Activated CD4-positive, alpha-beta T cell treated with anti-CD3 and anti-CD28 coated beads for 4 hours (primary cell): Measurements from ENCODE around the gene GABARAP.

Experiments used
- DNase-seq, 2 donors: peaks; one replicate each; pipeline ENCODE4 v3.0.0-alpha.2; 2020

Gene GABARAP

DNA sequence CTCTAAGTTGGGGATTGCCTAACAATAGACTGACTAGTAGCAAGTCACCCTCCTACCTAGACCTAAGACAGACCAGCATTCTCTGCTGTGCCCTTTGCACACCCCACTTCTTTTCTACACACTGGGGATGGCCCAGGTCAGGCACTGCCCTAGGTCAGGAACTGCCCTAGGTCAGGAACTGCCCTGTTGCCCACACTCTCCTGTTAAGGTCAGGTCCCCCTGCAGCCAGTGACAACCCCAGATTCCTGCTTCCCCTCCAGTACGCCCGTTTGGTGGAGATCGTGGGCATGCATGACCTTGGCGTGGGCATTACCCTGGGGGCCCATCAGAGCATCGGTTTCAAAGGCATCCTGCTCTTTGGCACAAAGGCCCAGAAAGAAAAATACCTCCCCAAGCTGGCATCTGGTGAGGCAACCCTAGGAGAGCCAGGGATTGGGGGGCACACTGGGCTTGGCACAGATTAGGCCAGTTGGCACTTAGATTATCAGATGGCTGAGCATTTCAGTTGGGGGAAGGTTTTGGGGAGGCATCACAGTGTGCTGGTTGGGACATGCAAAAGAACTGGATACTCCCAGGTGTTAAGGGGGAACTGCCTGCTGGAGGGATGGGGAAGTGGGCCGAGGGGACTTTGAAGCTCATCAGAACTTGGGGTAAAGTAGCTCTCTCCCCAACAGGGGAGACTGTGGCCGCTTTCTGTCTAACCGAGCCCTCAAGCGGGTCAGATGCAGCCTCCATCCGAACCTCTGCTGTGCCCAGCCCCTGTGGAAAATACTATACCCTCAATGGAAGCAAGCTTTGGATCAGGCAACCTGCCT lies 20.8 kb downstream of the GABARAP start:
- no peak for DNase-seq

DNA sequence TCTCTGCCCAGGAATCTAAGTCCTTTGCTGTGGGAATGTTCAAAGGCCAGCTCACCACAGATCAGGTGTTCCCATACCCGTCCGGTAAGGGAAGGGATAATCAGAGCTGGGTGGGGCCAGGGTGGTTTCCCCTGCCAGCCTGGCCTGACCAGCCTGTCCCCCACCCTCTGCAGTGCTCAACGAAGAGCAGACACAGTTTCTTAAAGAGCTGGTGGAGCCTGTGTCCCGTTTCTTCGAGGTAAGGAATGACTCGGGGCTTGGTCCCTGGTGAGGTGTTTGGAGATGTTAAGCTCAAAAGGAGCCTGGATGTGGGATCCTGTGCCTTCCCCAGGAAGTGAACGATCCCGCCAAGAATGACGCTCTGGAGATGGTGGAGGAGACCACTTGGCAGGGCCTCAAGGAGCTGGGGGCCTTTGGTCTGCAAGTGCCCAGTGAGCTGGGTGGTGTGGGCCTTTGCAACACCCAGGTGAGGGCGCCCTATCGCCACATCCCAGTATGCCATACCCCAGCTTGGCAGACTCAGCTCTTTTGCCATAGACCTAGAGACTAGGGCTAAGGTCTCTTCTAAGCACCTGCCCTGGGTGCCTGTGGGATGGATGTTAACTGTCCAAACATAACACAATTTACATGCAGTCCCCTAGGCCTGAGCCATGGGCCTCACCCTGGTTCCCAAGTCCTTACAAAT lies 21.5 kb downstream of the GABARAP start:
- peak; percentile 60 to 67 for DNase-seq

DNA sequence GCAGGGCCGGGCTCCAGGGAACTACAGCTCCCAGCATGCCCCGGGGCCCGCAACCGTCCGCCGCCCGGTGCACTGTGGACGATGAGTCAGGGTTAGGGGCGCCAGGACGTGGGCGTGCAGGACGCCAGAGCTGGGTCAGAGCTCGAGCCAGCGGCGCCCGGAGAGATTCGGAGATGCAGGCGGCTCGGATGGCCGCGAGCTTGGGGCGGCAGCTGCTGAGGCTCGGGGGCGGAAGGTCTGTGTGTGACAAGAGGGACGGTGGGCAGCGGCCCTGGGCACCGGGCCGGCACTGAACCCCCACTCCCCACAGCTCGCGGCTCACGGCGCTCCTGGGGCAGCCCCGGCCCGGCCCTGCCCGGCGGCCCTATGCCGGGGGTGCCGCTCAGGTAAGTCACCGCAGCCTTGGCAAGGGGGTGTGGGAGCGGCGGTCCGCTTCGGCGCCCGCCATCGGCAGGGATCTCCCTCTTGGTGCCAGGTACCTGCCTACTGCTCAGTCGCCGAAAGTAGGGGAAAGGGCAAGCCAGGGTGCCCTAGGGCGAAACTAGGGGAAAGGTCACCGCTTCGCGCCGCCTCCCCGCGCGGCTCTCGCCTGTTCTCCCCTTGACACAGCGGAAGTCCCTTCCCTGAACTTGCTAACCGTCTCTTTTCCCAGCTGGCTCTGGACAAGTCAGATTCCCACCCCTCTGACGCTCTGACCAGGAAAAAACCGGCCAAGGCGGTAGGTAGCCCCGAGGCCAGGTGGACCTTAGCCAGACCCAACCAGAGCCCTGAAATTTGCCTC lies 22.2 kb downstream of the GABARAP start, which contains the start of the genes ACADVL and DLG4:
ACADVL (plus strand) TSS at position 127 of the 781 bp plus-strand sequence; CDS start at position 174, 47 bp downstream.
DLG4 (minus strand) TSS at position 25 of the 781 bp plus-strand sequence.
- DNase-seq = peak; percentile 72 to 78

DNA sequence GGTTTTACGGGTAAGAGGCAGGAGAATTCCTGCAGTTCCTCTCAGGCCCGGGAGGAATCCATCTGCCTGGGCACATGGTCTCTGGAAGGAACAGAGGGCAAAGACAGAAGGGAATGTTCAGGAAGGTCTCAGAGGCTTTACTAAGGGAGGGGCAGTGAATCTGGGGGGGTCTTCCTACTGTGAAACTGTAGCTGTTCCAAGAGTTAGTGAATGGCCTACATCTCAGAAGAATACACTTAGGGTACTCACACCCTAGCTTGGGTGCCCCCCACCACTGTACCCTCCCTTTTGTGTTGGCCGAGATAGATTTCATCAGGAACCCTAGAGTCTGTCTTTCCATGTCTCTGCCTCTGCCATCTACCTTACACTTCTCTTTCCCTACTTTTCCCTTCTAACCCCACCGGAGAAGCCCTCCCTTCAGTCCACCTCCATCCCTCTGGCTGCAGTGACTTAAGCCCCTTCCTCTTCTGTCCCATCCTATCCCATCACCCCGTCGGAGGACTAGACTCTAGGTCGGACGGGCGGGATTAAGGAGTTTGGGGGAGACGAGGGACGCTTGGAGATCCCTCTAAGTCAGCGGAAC lies 22.9 kb downstream of the GABARAP start:
- DNase-seq = no peak

DNA sequence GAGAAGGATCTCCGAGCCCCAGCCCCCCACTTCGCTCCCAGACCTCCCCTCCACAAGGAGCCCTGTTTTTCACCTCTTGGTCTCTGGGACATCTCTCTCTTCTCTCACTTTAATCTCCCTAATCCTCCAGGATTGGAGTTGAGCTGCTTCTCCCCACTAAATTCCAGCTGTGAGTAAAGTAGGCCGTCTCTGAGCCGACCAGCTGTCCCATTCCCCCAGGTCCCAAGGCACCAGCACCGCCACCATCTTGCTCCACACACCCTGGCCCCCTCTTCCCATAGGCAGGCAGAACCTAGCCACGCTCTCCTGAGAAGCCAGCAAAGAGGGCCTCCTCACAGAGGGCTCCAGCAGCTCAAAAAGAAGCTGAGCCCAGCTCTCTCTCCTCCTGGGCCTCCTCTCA lies 23.5 kb downstream of the GABARAP start:
- no peak for DNase-seq

DNA sequence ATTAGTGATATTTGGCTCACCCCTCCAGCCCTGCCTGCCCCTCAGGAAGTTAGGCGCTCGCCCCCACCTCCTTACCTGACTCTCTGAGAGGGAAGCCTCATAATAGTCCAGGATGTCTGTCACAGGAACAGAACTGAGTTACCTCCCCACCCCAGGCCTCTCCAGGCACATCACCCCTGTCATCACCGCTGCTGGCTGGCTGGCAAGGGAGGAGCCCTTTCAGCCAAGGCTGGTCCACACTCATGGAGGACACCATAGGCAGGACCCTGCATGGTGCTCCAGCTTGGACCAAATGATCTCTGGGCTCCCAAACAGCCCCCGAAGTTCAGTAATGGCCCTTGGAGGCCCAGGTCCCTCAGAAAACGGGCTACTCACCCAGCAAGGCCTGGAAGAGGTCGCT lies 24.1 kb downstream of the GABARAP start:
- no peak for DNase-seq

DNA sequence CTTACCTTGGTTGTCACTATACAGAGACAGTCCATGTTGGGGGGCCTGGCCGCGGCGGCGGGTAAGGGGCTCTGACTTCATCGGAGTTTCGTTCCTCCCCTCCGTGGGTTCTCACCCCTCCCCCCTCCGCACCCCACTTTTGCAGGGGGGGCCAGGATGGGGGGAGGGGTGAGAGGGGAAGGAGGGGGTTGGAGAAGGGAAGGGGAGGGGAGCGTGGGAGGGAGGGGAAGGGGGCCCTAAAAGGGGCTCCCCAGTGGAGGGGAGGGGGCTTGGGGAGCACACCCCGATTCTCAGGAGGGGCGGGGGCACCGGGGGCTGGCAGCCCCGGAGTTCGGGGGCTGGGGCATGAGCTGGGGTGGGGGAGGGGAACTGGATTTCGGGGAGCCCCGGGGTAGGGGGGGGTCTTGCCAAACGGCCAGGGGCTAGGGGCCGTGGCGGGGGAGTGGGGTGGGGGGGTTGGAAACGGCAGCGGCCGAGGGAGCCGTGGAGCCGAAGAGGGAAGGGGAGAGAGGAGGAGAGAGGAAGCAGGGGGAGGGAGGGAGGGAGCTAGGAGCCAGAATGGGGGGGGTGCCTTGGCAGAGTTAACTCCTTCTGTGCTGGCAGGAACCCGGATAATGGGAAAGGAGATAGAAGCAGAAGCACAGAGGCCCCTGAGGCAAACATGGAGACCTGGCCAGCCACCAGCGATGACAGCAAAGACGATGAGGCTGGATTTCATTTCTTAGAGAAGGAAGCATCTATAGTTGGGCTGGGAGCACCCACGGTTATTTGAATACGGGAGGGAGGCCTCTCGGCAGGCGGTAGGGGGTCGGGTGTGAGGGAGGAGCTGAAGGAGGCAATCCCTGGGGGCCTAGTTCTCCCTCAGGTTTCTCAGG lies 24.9 kb downstream of the GABARAP start:
- DNase-seq = no peak

DNA sequence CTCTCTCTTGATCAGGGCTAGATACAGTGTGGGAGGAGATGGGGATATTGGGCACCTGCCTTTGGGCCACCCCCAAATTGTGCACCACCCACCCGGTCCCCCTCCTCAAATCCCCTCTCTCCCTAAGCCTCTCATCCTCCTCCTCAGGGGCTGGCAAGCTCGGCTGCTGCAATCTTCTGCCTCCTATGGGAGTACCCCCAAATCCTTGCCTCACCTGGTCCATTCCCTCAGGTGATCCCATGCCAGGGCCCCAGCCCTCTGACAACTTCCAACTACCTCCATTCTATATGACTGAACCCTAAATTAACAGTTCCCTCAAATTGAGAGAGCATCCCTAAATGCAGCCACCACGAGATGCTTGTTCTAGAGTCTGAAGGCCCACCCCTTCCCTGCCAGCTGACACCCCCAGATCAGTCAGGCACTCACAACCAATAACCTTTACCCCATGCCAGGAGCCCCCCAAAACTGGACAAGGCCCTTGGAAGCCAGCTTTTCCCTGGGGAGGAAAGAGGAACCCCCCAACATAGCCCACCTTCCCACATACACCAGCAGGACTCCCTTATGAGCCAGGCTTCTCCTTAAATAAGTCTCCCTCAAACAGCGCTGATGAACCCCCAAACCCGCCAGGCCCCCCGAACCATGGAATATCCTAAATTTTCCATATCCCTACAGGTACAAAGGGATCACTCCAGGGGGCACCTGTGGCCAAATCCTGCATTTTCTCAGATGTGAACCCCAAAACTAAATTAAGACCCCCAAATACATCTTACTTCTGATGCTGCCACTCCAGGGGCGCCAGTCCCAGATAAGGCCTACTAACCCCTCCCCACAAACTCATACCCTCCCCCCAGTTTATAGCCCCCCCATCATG lies 25.8 kb downstream of the GABARAP start:
- no peak for DNase-seq

DNA sequence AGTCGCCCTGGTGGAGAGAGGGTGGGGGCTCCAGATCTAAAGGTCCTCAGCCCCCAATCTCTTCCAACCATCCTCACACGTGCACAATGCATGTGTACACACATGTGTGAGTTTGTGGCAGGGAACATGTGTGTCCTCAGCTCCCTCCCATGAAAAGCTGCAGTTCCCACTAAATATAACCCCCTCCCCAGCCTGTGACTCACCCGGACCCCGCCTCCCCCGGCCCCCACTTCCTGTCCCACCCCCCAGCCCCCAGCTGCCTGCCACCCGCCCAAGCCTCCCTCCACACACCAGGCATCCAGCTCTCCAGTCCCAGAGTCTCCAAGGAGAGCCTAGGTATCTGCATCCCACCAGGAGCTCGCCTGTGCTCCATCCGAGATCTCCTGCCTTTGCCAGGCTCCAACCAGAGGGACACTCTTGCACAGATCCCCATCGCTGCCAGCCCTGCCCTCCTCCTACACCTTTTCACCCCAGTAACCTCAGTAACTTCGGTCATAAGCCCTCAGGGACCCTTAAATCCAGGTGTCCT lies 26.5 kb downstream of the GABARAP start:
- DNase-seq = no peak

DNA sequence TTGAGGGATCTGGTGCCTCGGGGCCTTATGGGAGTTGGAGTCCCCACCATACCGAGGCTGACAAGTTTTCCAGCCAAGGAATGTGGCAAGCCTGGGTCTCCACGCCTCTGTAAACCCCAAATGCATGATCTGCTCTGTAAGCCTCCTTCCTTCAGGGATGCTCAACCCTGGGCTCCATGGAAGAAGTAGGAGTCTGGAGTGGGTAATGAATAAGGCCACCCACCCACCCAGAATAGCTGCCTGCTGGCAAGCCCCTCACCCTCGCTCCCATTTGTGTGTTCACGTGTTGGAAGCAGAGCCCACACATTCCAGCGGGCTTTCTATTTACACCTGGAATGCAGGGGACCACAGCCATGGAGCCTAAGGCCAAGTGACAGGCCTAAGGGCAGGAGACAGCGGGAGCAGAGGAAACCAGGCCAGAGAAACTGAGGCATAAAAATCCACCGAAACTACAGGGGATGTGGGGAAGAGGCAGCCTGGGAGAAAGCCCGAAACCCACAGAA lies 27.1 kb downstream of the GABARAP start:
- DNase-seq = no peak

DNA sequence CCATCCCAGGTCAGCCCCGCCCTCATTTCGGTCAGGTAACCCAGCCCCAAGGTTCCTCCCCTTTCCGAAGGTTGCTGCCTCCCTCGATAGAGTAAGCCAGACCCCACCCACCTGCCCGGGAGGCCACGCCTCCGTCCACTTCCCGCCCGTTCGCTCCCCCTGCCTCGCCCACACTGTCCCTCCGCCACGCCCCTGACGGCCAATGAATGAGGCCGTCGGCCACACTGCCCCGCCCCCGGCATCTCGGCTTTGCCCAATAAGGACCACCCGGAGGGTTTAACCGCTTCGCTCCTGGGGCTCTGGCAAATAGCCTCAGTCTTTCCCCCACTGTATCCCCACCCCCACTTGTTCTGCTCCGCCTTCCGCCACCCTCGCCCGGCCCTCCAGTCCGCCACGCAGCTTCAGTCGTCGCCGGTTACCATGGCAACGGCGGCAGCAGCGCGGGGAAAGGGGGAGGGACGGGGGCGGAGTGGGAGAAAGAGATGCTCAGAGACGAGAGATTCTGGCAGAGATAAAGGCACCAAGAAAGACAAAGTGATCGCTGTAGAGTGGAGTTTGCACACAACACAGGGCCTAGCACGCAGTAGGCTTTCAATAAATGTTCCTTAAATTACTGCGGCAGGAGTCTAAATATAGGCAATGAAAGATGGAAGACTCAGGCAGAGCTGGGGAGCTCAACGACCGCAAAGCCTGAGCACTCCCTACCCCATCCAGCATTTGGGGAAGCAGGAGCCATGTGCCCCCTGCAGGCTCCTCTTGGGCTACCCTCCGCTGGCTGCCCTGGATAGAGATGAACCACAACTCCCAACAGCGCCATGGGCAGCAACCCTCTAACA lies 27.7 kb downstream of the GABARAP start:
- peak; percentile 99 for DNase-seq

DNA sequence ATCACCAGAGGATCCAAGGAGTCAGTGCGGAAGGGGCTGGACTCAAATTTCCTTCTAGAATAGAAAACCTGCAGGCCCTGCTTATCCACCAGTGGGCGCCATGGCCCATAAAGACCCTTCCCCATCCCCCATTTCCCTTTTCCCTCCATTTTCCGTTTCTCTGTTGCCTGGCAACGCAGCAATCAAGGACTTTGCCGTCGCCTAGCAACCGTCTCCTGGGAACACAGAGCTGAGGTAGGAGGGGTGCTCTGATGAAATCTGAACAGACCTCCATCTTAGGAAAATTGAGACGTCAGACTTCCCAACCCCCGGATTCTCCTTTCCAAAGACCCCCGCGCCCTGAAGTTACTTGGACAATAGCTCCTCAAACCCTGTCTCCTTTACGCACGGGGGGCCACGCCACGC lies 28.4 kb downstream of the GABARAP start:
- DNase-seq = no peak

DNA sequence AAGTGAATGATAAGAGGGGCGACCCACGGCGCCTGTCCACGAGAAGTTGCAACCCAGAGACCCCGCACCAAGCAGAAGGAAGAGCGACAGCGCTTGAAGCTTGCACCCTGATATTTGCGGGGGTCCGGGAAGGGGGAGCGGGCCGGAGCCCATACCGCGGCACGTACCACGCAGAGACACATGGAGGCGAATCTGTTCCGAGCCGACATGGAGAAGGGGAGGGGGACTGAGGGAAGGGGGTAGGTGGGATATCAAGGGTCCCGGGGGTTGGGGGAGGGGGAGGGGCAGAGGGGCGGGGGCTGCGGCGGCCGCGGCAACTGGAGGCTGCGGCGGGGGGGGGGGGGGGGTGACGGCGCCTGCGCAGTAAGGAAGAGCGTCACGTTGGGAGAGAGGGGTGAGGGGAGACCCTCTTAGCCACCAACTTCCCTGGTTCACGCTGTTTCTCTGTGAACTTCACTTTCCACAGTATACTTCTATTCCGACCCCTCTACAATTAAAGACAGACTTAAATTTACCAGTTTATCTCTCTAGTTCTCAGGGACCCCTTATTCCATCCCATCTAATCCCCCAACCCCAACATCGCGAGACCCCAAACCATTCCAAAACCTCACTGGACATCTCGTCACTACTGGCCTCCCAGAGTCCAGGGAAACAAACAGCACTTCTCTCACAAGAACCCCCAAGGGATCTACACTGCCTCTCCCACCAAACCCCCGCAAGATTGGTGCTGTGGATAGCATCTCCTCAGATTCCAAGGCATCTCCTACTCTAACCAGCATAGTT lies 30.6 kb downstream of the GABARAP start:
- DNase-seq = no peak

DNA sequence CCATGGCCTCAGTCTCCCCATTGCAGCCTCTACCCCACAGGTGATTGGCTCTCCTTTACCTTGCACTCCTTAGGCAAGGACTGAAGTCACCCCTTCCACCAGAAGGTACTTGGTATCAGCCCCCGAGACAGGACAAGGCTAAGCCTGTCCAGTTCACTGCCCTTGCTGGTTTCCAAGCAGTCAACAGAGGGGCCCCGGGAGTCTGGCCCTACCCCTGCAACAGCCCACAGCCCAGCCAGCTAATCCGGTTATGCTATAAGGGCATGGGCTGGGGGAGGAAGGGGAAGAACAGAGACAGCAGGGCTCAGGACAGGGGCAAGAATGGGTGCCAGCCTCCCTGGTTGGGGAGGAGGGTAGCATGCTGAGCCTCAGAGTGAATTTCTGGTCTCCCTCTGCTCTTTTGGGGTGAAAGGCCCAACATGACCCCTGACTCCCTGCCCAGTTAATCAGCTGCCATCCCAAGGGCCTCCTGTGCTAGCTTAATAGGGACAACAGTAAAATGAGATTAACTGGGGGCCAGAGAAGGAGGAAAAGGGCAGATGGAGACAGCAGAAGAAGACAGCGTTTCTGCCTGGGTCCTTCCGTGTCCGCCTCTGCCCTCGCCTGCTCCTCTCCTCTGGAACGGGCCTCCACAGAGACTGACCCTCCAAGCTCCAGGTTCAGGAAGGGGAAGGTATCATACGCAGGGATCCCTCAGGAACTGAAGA lies 33.3 kb downstream of the GABARAP start:
- no peak for DNase-seq

DNA sequence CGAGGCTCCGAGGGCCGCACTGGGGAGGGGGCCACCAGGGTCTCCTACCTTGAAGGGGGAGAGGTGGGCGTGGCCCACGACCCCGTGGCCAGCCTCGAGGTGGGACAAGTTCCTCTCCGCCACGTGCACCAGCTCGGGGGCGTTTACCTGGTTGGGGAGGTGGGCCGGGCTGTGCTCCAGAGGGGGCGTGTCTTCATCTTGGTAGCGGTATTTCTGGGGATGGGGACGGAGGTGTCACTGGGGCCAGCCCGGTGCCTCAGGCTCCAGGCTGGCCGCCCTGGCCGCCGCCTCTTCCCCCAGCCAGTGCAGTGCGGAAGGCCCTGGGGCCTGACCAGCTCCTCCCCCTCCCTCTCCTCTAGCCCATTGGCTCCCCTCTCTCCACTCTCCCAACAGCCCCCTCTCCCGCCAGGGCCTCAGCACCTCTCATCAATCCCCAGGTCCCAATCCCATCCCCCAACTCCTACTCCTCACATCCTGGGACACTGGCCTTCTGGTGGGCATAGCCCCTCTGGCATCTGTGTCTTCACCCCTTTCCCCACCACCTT lies 34.1 kb downstream of the GABARAP start:
- DNase-seq = no peak

DNA sequence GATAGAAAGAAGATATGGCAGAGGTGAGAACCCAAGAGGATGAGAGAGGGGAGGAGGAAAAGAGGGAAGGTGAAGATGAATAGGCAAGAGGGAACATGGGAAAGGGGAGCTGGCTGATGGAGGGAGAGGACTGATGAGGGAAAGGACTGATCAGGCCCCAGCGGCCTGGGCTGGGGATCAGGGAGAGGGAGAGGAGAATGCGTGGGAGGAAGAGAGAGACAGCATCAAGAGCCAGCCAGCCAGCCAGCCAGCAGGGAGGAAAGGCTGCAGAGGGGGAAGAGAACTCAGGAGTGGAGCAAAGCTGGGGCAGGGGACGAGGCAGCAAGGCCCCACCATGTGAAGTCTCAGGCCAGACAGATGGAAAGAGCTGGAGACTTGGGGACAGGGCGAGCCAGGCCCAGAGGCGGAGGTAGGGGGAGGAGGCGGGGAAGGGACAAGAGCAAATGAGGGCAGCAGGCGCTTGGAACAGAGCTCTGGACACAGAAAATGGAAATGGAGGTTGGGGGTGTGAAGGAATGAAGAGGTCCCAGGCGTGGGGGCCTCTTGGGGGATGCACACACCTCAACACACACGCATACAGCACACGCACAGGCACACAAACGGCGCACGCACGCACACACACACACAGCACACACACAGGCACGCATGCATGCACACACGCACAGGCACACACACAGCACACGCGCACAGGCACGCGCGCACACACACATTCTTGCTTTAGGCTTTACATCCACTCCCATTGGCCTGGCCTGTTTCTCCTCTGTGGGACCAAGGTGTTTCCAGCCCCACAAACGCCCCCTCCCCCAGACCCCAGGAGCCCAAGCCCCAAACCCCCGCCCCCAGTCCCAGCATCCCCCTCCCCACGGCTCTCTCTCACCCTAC lies 34.9 kb downstream of the GABARAP start:
- no peak for DNase-seq

DNA sequence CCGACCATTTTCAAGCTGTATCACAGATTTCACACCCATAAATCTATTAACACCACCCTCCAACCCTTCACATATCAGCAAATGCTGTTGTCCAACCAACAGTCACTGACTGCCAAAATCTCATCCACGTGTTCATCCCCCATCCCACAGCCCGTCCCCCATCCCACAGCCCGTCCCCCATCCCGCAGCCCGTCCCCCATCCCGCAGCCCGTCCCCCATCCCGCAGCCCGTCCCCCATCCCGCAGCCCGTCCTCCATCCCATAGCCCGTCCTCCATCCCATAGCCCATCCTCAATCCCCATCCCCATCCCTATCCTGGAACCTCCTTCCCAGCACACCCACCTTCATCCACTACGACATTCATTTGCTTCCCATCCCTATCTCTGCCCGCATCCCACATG lies 36.7 kb downstream of the GABARAP start:
- no peak for DNase-seq
